NCI-H1092 treated with DMSO at 0.1 percent for 48 hours (cell line): Measurements from ENCODE around the gene FAT1.
"Not testable (repeated sequence)": the region's sequence is repeated elsewhere in the genome, so short reads cannot be mapped to it uniquely, and the experiment has no call there.

Source experiments
- DNase-seq: peaks from one replicate; lab custom pipeline; 2025; lab: John Stamatoyannopoulos, UW

FAT1 gene, protein sequence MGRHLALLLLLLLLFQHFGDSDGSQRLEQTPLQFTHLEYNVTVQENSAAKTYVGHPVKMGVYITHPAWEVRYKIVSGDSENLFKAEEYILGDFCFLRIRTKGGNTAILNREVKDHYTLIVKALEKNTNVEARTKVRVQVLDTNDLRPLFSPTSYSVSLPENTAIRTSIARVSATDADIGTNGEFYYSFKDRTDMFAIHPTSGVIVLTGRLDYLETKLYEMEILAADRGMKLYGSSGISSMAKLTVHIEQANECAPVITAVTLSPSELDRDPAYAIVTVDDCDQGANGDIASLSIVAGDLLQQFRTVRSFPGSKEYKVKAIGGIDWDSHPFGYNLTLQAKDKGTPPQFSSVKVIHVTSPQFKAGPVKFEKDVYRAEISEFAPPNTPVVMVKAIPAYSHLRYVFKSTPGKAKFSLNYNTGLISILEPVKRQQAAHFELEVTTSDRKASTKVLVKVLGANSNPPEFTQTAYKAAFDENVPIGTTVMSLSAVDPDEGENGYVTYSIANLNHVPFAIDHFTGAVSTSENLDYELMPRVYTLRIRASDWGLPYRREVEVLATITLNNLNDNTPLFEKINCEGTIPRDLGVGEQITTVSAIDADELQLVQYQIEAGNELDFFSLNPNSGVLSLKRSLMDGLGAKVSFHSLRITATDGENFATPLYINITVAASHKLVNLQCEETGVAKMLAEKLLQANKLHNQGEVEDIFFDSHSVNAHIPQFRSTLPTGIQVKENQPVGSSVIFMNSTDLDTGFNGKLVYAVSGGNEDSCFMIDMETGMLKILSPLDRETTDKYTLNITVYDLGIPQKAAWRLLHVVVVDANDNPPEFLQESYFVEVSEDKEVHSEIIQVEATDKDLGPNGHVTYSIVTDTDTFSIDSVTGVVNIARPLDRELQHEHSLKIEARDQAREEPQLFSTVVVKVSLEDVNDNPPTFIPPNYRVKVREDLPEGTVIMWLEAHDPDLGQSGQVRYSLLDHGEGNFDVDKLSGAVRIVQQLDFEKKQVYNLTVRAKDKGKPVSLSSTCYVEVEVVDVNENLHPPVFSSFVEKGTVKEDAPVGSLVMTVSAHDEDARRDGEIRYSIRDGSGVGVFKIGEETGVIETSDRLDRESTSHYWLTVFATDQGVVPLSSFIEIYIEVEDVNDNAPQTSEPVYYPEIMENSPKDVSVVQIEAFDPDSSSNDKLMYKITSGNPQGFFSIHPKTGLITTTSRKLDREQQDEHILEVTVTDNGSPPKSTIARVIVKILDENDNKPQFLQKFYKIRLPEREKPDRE (N-terminal part only)

DNA sequence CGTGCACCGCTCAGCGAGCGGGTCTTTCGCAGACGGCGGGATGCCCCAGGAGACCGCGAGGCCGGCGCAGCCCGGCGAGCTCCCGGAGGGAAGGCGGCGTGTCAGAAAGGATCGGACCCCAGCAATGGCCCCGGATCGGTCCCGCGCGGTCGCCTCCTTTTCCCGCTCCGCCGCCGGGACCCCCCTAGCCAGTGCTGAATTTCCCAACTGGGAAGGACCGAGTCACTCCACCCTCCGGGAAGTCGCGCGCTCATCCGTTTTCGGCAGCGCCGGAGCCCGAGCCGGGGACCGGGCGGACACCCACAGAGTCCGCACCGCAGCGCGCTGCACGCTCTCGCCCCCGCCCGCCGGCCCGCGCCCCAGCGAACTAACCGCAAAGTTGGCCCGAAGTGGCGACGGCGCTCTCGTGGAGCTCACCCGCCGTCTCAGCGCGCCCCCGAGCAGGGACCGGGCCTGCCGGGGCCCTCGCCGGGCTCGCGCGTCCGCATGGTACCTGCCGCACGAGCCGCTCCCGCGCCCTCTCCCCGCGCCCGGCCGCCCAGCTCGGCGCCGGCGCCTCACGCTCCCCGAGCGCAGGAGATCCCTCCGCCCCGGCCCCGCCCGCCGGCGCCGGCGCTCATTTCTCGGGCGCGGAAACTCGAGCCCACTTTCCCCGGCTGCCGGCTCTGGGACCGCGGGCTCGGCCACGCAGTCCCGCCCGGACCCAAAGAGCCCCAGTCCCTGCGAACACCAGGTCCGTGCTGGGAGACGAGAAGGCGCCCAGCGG, at the start of gene FAT1:
TSS of gene FAT1 (minus strand) at position 565 of the 766 bp plus-strand sequence. CDS start 14,029 bp downstream, outside the sequence.
- DNase-seq = peak; percentile 43

DNA sequence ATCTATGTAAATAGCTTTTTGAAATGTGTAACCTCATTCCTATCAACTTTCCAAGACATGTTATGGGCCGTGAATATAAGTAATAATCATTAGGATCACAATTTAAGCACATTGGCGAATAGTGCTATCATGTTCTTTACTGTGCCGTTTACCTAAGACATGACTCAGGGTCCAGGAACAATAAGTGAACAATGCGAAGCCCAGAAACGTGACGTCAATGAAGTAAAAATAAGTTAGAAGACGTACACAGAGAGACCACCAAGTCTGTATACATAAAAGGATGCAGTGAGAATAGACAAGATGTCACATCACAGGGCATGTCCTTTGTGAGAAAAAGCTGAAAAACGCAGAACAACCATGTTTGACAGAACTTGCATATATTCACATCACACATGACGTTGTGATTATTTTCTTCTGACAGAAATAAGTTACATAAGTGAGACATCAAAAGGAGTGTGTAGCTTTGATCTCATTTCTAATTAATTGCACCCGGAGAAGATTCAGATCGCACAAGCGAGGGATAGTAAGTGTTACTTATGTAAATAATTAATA, 49.4 kb upstream of the FAT1 start:
- DNase-seq = no peak

DNA sequence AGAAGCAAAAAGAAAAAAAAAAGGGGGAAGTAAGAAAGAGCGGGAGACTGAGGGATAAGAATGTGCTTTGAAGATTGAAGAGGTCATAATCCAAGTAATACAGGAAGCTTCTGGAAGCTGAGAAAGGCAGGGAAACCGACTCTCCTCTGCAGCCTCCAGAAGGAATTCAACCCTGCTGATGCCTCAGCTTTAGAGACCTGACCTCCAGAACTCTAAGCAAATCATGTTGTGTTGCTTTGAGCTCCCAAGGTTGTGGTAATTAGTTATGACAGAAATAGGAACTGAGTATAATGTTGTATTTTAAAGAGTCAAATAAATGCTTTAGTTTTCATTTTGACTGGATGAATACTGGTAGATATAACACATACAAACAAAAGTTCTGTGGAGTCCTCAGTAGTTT, 48.0 kb upstream of the FAT1 start:
- DNase-seq = no peak

GRCh38 chr4:186770481-186771175, 47.0 kb upstream of the FAT1 start:
- DNase-seq = no peak

DNA sequence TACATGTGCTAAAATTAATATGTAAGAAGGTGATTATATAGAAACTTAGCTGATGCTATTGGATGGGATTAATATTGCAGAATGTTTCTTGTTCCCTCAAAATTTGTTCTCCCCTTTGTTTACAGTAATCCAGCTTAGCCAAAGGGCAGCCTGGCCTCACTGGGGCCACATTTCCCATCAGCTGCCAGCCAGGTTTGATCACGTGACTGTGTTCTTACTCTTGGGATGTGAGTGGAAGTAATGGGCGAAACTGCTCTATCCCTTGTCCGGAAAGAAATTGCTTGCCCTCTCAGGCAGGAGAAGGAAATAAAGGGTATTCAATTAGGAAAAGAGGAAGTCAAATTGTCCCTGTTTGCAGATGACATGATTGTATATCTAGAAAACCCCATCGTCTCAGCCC, 44.1 kb upstream of the FAT1 start:
- DNase-seq = no peak

DNA sequence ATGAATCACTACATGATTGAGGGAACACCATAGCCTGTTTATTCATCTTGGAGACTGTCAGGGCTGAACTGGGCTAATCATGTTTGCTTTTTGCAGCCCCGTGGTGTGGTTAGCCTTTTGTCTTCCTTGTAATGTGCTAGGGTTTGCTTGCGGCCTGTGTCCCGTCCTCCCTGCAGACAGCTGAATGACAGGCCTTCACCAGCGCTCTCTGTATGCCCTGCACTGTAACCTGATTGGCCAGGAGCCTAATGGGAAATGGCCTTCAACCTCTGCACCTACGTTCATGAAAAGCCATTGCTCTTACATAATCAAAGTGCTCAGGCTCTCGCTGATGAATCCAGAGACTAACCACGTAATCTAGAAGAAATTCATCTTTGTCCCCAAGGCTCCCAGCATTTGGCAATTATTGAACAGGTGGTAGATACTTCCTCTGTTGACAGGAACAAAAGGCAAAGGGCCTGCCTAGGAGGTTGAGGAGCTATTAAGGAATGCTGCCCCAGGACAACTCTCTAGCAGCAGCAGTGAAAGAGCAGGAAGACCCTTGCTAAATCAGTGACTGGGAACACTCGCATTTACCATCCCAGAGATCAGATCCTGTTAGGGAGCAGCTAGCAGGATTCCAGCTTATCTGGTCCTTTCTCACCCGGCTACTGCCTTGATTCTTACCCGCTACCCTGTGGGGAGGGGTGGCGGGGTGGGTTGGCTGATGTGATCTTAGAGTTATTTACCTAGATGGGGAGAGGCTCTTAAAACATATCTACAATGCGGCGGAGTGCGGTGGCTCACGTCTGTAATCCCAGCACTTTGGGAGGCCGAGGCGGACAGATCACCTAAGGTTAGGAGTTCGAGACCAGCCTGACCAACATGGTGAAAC, 42.3 kb upstream of the FAT1 start:
- DNase-seq = no peak

GRCh38 chr4:186765138-186765537, 41.5 kb upstream of the FAT1 start:
- no peak for DNase-seq

DNA sequence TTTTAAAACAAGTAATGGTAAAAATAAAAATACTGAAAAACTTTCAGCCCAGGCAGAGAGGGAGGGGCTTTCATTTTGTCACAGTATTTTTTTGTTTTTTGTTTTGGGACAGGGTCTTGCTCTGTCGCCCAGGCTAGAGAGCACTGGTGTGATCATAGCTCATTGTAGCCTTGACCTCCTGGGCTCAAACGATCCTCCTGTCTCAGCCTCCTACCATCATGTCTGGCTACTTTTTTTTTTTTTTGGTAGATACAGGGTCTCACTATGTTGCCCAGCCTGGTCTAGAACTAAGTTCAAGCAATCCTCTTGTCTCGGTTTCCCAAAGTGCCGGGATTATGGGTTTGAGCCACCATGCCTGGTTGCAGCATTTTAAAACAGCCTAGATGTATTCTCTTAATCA, 40.8 kb upstream of the FAT1 start:
- DNase-seq = no peak

DNA sequence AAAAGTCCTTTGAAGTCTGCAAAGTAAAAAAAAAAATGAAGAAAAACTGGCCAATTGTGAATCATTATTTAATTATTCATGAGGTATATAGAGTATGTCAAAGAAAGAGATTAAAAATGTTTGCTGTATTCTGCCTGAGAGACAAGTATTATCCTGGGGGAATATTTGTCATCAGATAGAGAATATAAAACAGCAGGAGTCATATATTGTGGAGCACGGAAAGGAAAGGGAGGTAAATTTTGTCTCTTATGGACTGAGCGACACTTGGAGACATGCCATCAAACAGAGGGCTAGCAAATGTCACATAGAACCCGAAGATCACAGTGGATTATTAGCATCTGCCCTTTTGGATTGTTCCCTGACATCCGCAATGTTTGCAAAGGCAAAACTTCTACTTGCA, 39.2 kb upstream of the FAT1 start:
- DNase-seq = no peak

DNA sequence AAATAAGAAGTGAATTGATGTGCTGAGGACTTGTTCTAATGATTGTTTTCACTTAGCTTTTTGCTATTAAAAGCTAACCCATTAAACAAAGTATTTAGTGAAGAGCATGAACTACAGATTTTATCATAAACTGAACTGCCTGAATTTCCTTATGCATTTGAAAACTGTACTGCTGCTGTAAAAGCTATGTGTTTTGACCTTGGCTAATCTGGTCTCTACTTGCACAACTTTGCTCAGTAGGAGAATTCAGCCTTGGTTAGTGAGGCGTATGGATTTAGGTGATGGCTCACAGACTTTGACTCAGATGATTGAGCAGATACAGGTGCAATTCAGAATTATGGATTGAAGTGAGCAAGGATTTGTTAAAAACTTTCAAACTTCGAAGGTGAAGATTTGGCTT, 38.7 kb upstream of the FAT1 start:
- DNase-seq = no peak

DNA sequence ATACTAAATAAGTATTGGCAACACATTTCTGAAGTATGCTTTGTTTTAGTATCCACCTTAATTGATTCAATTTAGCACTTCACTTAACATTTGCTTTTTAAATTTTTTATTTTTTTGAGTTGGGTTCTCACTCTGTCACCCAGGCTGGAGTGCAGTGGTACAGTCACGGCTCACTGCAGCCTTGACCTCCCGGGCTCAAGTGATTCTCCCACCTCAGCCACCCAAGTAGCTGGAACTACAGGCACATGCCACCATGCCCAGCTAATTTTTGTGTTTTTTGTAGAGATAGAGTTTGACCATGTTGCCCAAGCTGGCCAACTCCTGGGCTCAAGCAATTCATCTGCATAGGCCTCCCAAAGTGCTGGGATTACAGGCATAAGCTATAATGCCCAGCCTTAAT, 38.3 kb upstream of the FAT1 start:
- not testable (repeated sequence) for DNase-seq

DNA sequence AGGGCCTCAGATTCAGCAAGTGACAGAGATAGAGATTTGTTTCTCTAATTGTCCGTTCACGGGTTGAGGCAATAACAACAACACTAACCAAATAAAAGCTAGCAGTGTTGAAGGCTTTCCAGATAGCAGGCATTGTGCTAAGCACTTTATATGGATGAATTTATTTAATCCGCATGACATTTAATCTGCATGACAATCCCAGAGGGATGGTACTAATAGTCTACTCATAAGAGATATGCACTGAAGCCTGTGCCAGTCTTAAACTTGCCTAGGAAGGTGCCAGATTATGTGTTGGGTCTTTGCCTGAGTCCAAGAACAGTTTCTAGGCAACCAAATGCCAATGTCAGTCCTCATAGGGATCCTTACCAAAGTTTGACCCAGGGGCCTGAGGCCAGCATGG, 37.7 kb upstream of the FAT1 start:
- no peak for DNase-seq

DNA sequence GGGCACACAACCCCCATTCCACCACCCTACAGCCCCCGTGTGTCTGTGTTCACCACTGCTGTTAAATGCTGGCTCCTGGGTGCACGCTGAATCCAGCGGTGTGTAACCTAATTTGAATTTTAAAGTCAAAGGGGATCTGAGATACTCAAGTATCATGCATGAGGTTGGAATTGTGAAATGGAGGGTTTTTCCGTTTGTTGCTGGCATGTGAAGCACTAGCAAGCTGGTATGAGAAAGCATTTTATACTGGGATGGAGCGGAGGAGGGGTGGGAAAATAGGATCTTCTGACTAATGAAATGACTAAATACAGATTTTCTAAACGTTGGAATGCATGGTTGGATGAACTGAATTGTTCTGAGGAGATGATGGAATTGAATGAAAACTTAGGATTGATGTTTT, 36.9 kb upstream of the FAT1 start:
- DNase-seq = no peak

DNA sequence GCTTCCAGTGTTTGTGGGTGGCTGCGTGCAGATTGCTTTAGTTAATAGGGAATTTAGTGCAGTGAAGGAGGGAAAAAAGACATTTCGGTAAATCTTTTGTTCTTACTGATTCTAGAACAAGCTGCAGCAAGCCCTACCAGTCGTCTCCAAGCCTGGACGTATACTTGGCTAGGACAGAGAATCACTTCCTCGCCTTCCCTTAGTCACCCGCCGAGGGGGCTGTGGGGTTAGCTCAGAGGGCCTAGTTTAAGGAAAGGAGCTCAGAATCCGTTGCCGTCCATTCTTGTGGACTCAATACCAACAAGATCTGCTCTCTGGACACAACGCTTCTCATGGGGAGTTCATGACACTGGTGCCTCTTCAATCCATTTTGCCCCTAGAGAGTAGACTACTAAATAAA, 36.3 kb upstream of the FAT1 start:
- DNase-seq = no peak

- no peak for DNase-seq
Measured at GRCh38 chr4:186758929-186759682, 35.5 kb upstream of the FAT1 start.

GRCh38 chr4:186757696-186758355, 34.2 kb upstream of the FAT1 start:
- DNase-seq = no peak

- not testable (repeated sequence) for DNase-seq
Measured at GRCh38 chr4:186756550-186756949, 32.9 kb upstream of the FAT1 start.
